Gastrocnemius medialis (tissue), 4 donors: ENCODE results near the gene PEA15. TPM values are rescaled to one million over a fixed set of nuclear protein-coding genes. Genes with fewer than 3 reads are reported as not detected.

Experiments
- ATAC-seq, 2 donors: fragments of 150-250 bp; one replicate each; pipeline ENCODE4 v1.9.1; 2016
- DNase-seq, 2 donors: peaks; one replicate each; pipeline ENCODE4 v3.0.0-alpha.2; 2019
- H3K27ac ChIP-seq, 4 donors: fragments of 200-600 bp; sonication (generic); 1 replicate in 1 of 4; 2 replicates in 3 of 4; pipeline ENCODE4 v1.5.1; 2016 to 2018; ENCODE audit warnings: mild to moderate bottlenecking in 2 of 4, moderate library complexity in 1 of 4
- H3K27me3 ChIP-seq, 3 donors: fragments of 200-600 bp; sonication (generic) in 2 of 3; 1 replicate in 1 of 3; 2 replicates in 2 of 3; pipeline versions ENCODE4 v1.5.1 to v1.6.0; 2016 to 2019; ENCODE audit warnings: mild to moderate bottlenecking in 1 of 3, moderate library complexity in 1 of 3
- H3K36me3 ChIP-seq, 2 donors: fragments of 200-600 bp; sonication (generic) in 1 of 2; one replicate each; pipeline ENCODE4 v1.5.1; 2017 to 2018
- H3K4me1 ChIP-seq, 2 donors: fragments of 200-600 bp; sonication (generic) in 1 of 2; one replicate each; pipeline ENCODE4 v1.5.1; 2016 to 2017; ENCODE audit warnings: mild to moderate bottlenecking in 2 of 2
- H3K4me3 ChIP-seq, 4 donors: fragments of 200-600 bp; sonication (generic) in 3 of 4; 1 replicate in 1 of 4; 2 replicates in 3 of 4; pipeline ENCODE4 v1.5.1; 2016 to 2019; ENCODE audit warnings: mild to moderate bottlenecking in 2 of 4
- H3K9me3 ChIP-seq, 3 donors: fragments of 200-600 bp; sonication (generic) in 2 of 3; 1 replicate in 1 of 3; 2 replicates in 2 of 3; pipeline ENCODE4 v1.5.1; 2016 to 2019
- POLR2A ChIP-seq, 2 donors: fragments of 450-650 bp; IDR thresholded peaks; one replicate each; pipeline ENCODE4 v1.6.1; 2017; ENCODE audit warnings: antibody characterized with exemption in 2 of 2, mild to moderate bottlenecking in 2 of 2, moderate library complexity in 2 of 2
- in situ Hi-C, 4 donors: fragments of 200-750 bp; cut with MboI; loops; one replicate each; pipeline versions ENCODE4 v1.15.0 to v1.8.0; 2017; ENCODE audit warnings: low sequenced_read_pairs in 4 of 4
- intact Hi-C: fragments of 100-400 bp; cut with DNase I; formaldehyde crosslinking; loops from one replicate; pipeline ENCODE4 v1.15.1; 2023; ENCODE audit warnings: low total_unique reads
- total RNA-seq, 4 donors: library from RNA; depleted of rRNA; stranded (reverse); fragments of >200 nt; gene quantifications; one replicate each; pipeline versions ENCODE4 v1.1.0 to v1.2.3, GENCODE V29; 2016
- TF ChIP-seq, protein P1 (sequence below), 5 experiments: fragments of 450-650 bp in 3 of 5; fragments of 200-600 bp in 2 of 5; sonication (generic) in 2 of 5; IDR thresholded peaks in 4 of 5; conservative IDR thresholded peaks in 1 of 5; 1 replicate in 4 of 5; 2 replicates in 1 of 5; pipeline ENCODE4 v1.5.1; 2016 to 2019; ENCODE audit warnings: antibody characterized with exemption in 5 of 5, mild to moderate bottlenecking in 3 of 5, moderate library complexity in 3 of 5

PEA15 gene
- total RNA-seq, 4 donors from 2014 or later: 10.5 to 34.7 (median 27.2) TPM

DNA sequence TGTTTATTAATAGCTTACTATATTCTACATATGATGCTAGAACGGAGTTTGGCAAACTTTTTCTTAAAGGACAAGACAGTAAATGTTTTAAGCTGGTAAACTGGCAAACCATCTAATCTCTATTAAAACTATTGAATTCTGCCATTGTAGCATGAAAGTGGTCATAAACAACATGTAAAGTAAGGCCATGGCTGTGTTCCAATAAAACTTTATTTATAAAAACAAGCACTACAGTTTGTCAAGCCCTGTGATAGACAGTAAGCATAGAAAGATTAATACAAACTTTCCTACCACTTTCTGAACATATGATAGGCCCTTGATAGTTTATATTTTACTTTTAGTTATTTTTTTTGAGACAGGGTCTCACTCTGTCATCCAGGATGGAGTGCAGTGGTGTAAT, 22.4 kb downstream of the PEA15 start:
- in situ Hi-C loops: no loop called here

DNA sequence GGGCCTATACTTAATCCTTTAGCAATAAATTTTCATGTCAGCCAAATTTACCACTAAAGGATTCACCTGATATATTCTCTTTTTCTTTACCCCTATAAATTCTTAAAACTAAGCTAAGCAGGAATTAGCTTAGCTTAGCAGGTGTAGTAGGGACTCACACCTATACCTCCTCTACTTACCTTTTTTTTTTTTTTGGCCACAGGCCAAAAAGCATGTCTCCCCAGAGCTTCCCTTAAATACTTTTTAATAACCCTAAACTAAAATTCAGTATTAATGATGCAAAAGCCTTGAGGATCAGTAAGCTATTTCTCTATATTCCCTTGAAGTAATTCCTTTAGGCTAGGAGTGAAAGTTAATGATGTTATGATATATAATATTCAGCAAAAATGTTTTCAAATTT, 23.2 kb downstream of the PEA15 start:
- in situ Hi-C loops: no loop called here
- peaks cover 15 to 92% of the 10 kb centered on the region in 2 donors for H3K36me3 ChIP-seq
- no peak overlapping the region for H3K27ac ChIP-seq

More for the DNA sequence above, 22.4 kb downstream of the PEA15 start:
- Histone ChIP-seq H3K4me1 (peaks cover 0 to 8% of the 10 kb centered on the region in 2 donors), H3K4me3 (no peak overlapping the region), H3K27me3 (no peaks in the 10 kb centered on the region), H3K27ac (peak overlapping the region in 1 of 4 donors; percentile 27), H3K9me3 (no peaks in the 10 kb centered on the region), H3K36me3 (peaks cover 15 to 94% of the 10 kb centered on the region in 2 donors)
- ATAC-seq (no peak), DNase-seq (no peak)
- TF ChIP-seq POLR2A (IDR thresholded peaks at IDR 0.05): no peak
- TF ChIP-seq, protein P1, sequence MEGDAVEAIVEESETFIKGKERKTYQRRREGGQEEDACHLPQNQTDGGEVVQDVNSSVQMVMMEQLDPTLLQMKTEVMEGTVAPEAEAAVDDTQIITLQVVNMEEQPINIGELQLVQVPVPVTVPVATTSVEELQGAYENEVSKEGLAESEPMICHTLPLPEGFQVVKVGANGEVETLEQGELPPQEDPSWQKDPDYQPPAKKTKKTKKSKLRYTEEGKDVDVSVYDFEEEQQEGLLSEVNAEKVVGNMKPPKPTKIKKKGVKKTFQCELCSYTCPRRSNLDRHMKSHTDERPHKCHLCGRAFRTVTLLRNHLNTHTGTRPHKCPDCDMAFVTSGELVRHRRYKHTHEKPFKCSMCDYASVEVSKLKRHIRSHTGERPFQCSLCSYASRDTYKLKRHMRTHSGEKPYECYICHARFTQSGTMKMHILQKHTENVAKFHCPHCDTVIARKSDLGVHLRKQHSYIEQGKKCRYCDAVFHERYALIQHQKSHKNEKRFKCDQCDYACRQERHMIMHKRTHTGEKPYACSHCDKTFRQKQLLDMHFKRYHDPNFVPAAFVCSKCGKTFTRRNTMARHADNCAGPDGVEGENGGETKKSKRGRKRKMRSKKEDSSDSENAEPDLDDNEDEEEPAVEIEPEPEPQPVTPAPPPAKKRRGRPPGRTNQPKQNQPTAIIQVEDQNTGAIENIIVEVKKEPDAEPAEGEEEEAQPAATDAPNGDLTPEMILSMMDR (IDR thresholded peaks at IDR 0.05 in 4 of 5, conservative IDR thresholded peaks at IDR 0.05 in 1 of 5): no peak
- intact Hi-C loops: no loop called here

DNA sequence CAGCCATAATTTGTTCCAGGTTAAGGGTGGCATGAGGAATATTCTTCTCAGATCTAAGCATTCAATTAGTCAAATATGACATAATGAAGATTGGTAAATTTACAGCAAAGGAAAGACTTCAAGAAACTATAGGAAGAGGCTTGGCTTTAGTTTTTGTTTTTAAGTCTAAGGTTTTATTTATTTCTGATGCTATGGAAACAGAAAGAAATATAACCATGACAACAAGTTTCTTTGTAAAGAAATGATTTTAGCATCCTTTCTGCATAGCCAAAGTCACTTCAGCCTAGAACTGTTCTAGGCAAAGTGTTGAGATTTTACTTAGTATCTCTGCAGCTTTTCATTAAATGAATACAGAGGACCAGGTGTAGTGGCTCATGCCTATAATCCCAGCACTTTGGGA, 27.7 kb downstream of the PEA15 start:
- in situ Hi-C loops (no loop called here), intact Hi-C loops (no loop called here)
- Histone ChIP-seq H3K27ac (no peak overlapping the region), H3K27me3 (no peaks in the 10 kb centered on the region), H3K36me3 (peaks cover 10 to 89% of the 10 kb centered on the region in 2 donors), H3K9me3 (no peaks in the 10 kb centered on the region), H3K4me3 (no peak overlapping the region), H3K4me1 (peaks cover 0 to under 1% of the 10 kb centered on the region in 2 donors)
- no peak for ATAC-seq
- no peak for DNase-seq
- TF ChIP-seq, protein P1 (IDR thresholded peaks at IDR 0.05 in 4 of 5, conservative IDR thresholded peaks at IDR 0.05 in 1 of 5): no peak
- no peak for TF ChIP-seq POLR2A (IDR thresholded peaks at IDR 0.05)

More for the DNA sequence above, 23.2 kb downstream of the PEA15 start:
- peaks cover 0 to 8% of the 10 kb centered on the region in 2 donors for H3K4me1 ChIP-seq
- DNase-seq: no peak
- no peaks in the 10 kb centered on the region for H3K9me3 ChIP-seq
- no peak for TF ChIP-seq POLR2A (IDR thresholded peaks at IDR 0.05)
- TF ChIP-seq, protein P1 (IDR thresholded peaks at IDR 0.05 in 4 of 5, conservative IDR thresholded peaks at IDR 0.05 in 1 of 5): no peak
- ATAC-seq: no peak
- H3K27me3 ChIP-seq: no peaks in the 10 kb centered on the region
- intact Hi-C loops: no loop called here
- H3K4me3 ChIP-seq: no peak overlapping the region

DNA sequence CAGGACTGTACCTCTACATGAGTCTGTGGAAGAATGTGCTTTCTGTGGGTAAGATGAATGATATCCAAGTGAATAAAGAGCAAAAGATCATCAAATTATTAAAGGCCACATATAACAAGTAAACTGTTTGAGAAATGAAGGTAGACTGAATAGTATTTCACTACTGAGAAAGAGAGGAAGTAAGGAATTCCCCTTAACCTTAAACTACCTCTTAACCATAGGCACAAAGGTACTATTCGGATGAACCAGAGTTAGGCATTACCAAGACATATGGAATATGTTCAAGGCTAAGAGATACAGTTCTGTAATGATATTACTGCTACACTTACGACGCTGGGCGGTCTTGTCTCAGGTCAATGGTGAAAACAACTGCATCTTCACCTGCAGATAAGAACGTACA, 31.6 kb downstream of the PEA15 start:
- Histone ChIP-seq H3K27ac (peak overlapping the region in 3 of 4 donors; percentile 74 to 81 (median 74)), H3K36me3 (peaks cover 0 to 85% of the 10 kb centered on the region in 2 donors), H3K4me3 (no peak overlapping the region), H3K27me3 (no peaks in the 10 kb centered on the region), H3K4me1 (peaks cover 16 to 20% of the 10 kb centered on the region in 2 donors), H3K9me3 (no peaks in the 10 kb centered on the region)
- DNase-seq (no peak), ATAC-seq (no peak)
- intact Hi-C loops: no loop called here
- no peak for TF ChIP-seq POLR2A (IDR thresholded peaks at IDR 0.05)
- TF ChIP-seq, protein P1 (IDR thresholded peaks at IDR 0.05 in 4 of 5, conservative IDR thresholded peaks at IDR 0.05 in 1 of 5): no peak
- in situ Hi-C loops: no loop called here

DNA sequence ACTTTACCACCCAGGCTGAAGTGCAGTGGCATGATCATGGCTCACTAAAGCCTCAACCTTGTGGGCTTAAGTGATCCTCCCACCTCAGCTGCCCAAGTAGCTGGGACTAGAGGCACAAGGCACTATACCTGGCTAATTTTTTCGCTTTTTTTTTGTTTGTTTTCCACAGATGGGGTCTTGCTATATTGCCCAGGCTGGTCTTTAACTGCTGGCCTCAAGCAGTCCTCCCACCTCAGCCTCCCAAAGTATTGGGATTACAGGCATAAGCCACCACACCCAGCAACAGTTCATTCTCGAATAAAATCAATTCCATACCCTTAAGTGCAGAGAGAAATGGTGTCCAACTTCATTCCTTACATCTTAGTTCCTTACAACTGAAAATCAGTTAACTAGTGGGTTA, 32.4 kb downstream of the PEA15 start:
- Histone ChIP-seq H3K36me3 (peaks cover 0 to 81% of the 10 kb centered on the region in 2 donors), H3K27ac (peak overlapping the region; percentile 74 to 81 (median 78)), H3K4me3 (no peak overlapping the region), H3K4me1 (peaks cover 24 to 27% of the 10 kb centered on the region in 2 donors), H3K27me3 (no peaks in the 10 kb centered on the region), H3K9me3 (no peaks in the 10 kb centered on the region)
- in situ Hi-C loops (no loop called here), intact Hi-C loops (no loop called here)
- TF ChIP-seq, protein P1 (IDR thresholded peaks at IDR 0.05 in 4 of 5, conservative IDR thresholded peaks at IDR 0.05 in 1 of 5): no peak
- TF ChIP-seq POLR2A (IDR thresholded peaks at IDR 0.05): no peak
- no peak for ATAC-seq
- no peak for DNase-seq
